Hepatocyte (in vitro differentiated cells): ENCODE results near the gene CD248. TPM values are rescaled to one million over a fixed set of nuclear protein-coding genes. Genes with fewer than 3 reads are reported as not detected.

ENCODE experiments used
- DNase-seq: peaks from one replicate; pipeline ENCODE4 v3.0.0-alpha.2; 2016; ENCODE audit warnings: low spot score
- H2AFZ ChIP-seq: fragments of 200-600 bp; sonication (generic); 2 replicates; pipeline ENCODE4 v1.6.0; 2016; ENCODE audit warnings: antibody characterized with exemption, mild to moderate bottlenecking
- H3K27ac ChIP-seq: fragments of 200-600 bp; sonication (generic); 2 replicates; pipeline ENCODE4 v1.5.1; 2016; ENCODE audit warnings: mild to moderate bottlenecking
- H3K27me3 ChIP-seq: fragments of 200-600 bp; sonication (generic); 2 replicates; pipeline ENCODE4 v1.6.1; 2016
- H3K36me3 ChIP-seq: fragments of 200-600 bp; sonication (generic); replicated peaks from 2 replicates; pipeline ENCODE4 v1.5.1; 2016; ENCODE audit warnings: low read depth; ENCODE audit not compliant: insufficient read depth
- H3K4me1 ChIP-seq: fragments of 200-600 bp; sonication (generic); 2 replicates; pipeline ENCODE4 v1.5.1; 2016; ENCODE audit warnings: mild to moderate bottlenecking, moderate library complexity; ENCODE audit not compliant: insufficient read depth
- H3K4me2 ChIP-seq: fragments of 200-600 bp; sonication (generic); 2 replicates; pipeline ENCODE4 v1.6.0; 2016
- H3K4me3 ChIP-seq: fragments of 200-600 bp; sonication (generic); 2 replicates; pipeline ENCODE4 v1.5.1; 2016; ENCODE audit warnings: mild to moderate bottlenecking
- H3K79me2 ChIP-seq: fragments of 200-600 bp; sonication (generic); 2 replicates; pipeline ENCODE4 v1.6.0; 2017; ENCODE audit warnings: mild to moderate bottlenecking
- H3K9me2 ChIP-seq: fragments of 200-600 bp; sonication (generic); replicated peaks from 2 replicates; pipeline ENCODE4 v1.6.0; 2017; ENCODE audit warnings: mild to moderate bottlenecking; ENCODE audit not compliant: insufficient read depth
- H3K9me3 ChIP-seq: fragments of 200-600 bp; sonication (generic); 2 replicates; pipeline ENCODE4 v1.5.1; 2016; ENCODE audit warnings: low read depth, mild to moderate bottlenecking
- H4K20me1 ChIP-seq: fragments of 200-600 bp; sonication (generic); 2 replicates; pipeline ENCODE4 v1.6.0; 2016; ENCODE audit warnings: mild to moderate bottlenecking; ENCODE audit not compliant: insufficient read depth, poor library complexity, severe bottlenecking
- CTCF ChIP-seq: fragments of 200-600 bp; sonication (generic); IDR thresholded peaks from 2 replicates; pipeline ENCODE4 v1.5.1; 2016; ENCODE audit warnings: antibody characterized with exemption, mild to moderate bottlenecking; ENCODE audit not compliant: poor library complexity
- EZH2 ChIP-seq: fragments of 200-600 bp; sonication (generic); IDR thresholded peaks from 2 replicates; pipeline ENCODE4 v1.6.1; 2016; ENCODE audit warnings: antibody characterized with exemption, mild to moderate bottlenecking, borderline replicate concordance
- EZH2phosphoT487 ChIP-seq: fragments of 200-600 bp; sonication (generic); IDR thresholded peaks from one replicate; pipeline ENCODE4 v1.6.1; 2018; ENCODE audit warnings: antibody characterized with exemption, mild to moderate bottlenecking, low read depth, moderate library complexity; ENCODE audit not compliant: unreplicated experiment, severe bottlenecking
- WGBS: methylation state at CpG from one replicate; pipeline ENCODE4 v1.1.6; 2016; ENCODE audit warnings: low lambda C conversion rate; ENCODE audit errors: missing lambda C conversion rate; 5-methylcytosine and 5-hydroxymethylcytosine counted together
- polyA plus RNA-seq: library from polyadenylated mRNA; unstranded; fragments of >200 nt; fragmentation: Nextera tagmentation; extraction: Ambion mirVana; gene quantifications from 2 replicates; pipeline ENCODE4 v1.2.1, GENCODE V29; 2016
- total RNA-seq: library from RNA; depleted of rRNA; stranded (reverse); fragments of >200 nt; gene quantifications from 2 replicates; pipeline ENCODE4 v1.2.3, GENCODE V29; 2014

CD248 gene
- total and polyA plus RNA-seq, 2 experiments from 2014 or later: 24.6 to 210 TPM

DNA sequence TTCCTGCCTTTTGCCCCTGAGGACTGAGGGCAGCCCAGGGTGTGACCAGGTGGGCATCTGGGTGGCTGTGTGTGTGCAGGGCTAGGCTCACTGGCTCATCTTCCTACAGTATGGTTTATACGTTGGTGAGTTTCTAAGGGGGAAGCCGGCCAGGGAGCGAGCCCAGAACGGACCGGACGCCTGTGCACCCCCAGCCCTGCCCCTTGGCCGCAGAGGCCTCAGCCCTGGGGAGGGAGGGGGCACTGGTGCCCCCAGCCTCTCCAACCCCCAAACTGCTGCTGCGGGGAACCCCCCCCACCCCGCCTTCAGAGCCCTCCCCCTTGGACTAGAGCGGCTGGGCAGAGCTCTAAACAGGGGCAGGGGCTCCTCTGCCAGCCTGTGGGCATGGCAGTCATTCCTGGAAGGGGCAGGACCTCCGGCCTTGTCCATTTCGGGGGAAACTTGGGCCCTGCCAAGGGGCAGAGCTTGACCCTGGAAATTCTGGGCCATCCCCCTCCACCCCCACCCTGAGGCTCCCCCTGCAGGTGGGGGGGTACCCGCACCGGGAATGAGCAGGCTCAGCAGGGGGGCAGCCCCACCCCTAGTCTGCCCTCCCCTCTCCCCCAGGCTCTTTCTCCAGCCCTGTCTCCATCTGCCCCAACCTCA is 33.3 kb downstream of the CD248 start:
- Histone ChIP-seq H3K27me3 (no peaks in the 10 kb centered on the region), H3K4me2 (no peak overlapping the region), H3K9me3 (no peaks in the 10 kb centered on the region), H2AFZ (no peak overlapping the region), H3K27ac (no peak overlapping the region), H3K4me1 (peaks cover 8% of the 10 kb centered on the region), H3K79me2 (peaks cover 35% of the 10 kb centered on the region), H3K9me2 (no peaks in the 10 kb centered on the region), H4K20me1 (peaks cover 3% of the 10 kb centered on the region), H3K4me3 (no peak overlapping the region), H3K36me3 (no peaks in the 10 kb centered on the region)
- TF ChIP-seq EZH2phosphoT487: no peak
- no peak for TF ChIP-seq CTCF
- TF ChIP-seq EZH2: no peak
- DNase-seq: no peak
- 97% methylated on average over 7 of the region's 14 CpGs for WGBS

DNA sequence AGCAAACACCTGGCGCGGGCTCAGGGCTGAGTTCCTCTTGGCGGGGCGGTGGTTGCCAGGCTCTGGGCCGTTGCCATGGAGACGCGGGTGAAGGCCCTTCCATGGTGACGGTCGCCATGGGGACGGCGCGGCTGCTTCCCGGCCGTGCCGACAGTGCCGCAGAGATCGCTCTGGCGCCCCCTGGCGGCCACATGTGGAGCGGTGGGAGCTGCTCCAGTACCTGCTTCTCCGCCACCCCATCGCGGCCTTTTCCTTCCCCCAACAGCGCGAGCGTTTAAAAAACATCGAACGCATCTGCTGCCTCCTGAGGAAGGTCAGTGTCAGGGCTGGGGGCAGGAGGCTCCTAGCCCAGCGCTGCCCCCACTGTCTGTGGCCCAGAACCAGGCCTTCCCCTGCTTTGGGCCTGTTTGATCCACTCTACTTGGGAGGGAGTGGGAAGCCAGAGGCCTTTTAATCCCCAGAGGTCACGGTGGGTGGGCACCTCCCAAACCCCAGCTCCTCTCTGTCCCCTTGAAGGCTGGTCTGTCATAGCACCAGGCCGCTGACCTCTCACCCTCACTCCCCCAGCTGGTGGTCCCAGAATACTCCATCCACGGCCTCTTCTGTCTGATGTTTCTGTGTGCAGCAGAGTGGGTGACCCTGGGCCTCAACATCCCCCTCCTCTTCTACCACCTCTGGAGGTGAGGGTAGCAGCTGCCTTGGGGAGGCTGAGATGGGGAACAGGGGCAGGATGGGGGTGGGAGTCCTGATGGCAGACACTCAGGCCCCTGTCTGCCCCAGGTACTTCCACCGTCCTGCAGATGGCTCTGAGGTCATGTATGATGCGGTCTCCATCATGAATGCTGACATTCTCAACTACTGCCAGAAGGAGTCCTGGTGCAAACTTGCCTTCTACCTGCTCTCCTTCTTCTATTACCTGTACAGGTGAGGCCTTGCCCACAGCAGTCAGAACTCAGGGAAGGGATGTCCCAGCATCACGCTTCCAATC is 34.1 kb downstream of the CD248 start:
- peaks cover 3% of the 10 kb centered on the region for H4K20me1 ChIP-seq
- DNase-seq: peak; percentile 99
- H3K27me3 ChIP-seq: no peaks in the 10 kb centered on the region
- H3K4me2 ChIP-seq: no peak overlapping the region
- H3K9me3 ChIP-seq: no peaks in the 10 kb centered on the region
- H3K4me3 ChIP-seq: no peak overlapping the region
- no peak overlapping the region for H3K27ac ChIP-seq
- H3K4me1 ChIP-seq: peaks cover 5% of the 10 kb centered on the region
- peaks cover 27% of the 10 kb centered on the region for H3K79me2 ChIP-seq
- no peaks in the 10 kb centered on the region for H3K36me3 ChIP-seq
- no peaks in the 10 kb centered on the region for H3K9me2 ChIP-seq
- WGBS: 19% methylated on average over 30 of the region's 35 CpGs
- TF ChIP-seq CTCF: peak; percentile 93
- no peak for TF ChIP-seq EZH2
- no peak for TF ChIP-seq EZH2phosphoT487
- no peak overlapping the region for H2AFZ ChIP-seq

DNA sequence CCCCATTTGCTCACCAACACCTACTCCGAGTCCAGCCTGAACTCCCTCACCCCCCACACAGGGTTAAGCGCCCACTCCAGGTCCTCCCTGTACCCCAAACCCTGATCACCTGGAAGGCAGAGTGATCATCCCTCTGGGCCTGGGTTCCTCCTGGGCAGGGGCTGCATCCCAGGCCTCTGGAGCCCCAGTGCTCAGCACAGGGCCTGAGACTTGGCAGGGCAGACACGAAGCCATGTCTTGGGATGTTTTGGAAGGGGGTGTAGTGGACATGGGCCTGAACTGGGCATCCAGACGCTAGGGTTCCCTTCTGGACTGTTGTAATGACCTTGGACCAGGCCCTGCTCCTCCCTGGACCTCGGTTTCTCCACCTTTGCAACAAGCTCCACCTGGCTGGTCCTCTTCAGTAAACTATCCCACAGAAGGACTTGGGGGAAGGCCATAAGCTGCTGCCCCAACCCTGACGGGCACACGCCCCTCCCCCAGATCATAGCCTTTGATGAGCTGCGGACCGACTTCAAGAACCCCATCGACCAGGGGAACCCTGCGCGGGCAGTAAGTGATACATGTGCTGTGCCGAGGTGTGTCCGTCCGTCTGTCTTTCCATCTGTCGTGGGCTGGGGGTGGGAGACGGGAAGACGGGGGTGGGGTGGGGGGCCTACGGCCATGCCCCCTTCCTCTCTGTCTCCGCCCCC is 34.9 kb downstream of the CD248 start:
- Histone ChIP-seq H4K20me1 (peaks cover 3% of the 10 kb centered on the region), H3K9me3 (no peaks in the 10 kb centered on the region), H3K4me3 (no peak overlapping the region), H2AFZ (no peak overlapping the region), H3K4me1 (peaks cover 9% of the 10 kb centered on the region), H3K9me2 (no peaks in the 10 kb centered on the region), H3K4me2 (no peak overlapping the region), H3K79me2 (peaks cover 19% of the 10 kb centered on the region), H3K27me3 (no peaks in the 10 kb centered on the region), H3K27ac (no peak overlapping the region), H3K36me3 (no peaks in the 10 kb centered on the region)
- no peak for DNase-seq
- TF ChIP-seq EZH2phosphoT487 (no peak), CTCF (no peak), EZH2 (no peak)
- WGBS: 53% methylated on average over 19 of the region's 20 CpGs
